ENCODE results near the gene PTPN6. TPM values are rescaled to one million over a fixed set of nuclear protein-coding genes. Genes with fewer than 3 reads are reported as not detected.

PTPN6 gene
- total RNA-seq, 4 donors from 2014 or later = 31.8 to 44.5 (median 34.4) TPM

- 76 to 83% methylated on average over 2 of the region's 2 CpGs for WGBS, 2 donors
- no peak for TF ChIP-seq POLR2A (IDR thresholded peaks at IDR 0.05)
- TF ChIP-seq CTCF (IDR thresholded peaks at IDR 0.05) = no peak
- DNase-seq (ENCODE audit: low spot score in 2 of 2) = no peak
- intact Hi-C loops (cut with DNase I; ENCODE audit: low total_unique reads) = no loop called here
- no peak overlapping the region for H3K4me3 ChIP-seq (ENCODE audit: low read depth, poor library complexity, severe bottlenecking)
These were observed 24.3 kb downstream of the PTPN6 start for GRCh38 chr12:6975297-6976032.

GRCh38 chr12:6977653-6978052 lies 26.5 kb downstream of the PTPN6 start:
- WGBS, 2 donors = 72 to 76% methylated on average over 10 of the region's 10 CpGs
- intact Hi-C loops (cut with DNase I; ENCODE audit: low total_unique reads) = no loop called here
- H3K4me3 ChIP-seq (ENCODE audit: low read depth, poor library complexity, severe bottlenecking) = no peak overlapping the region
- DNase-seq (ENCODE audit: low spot score in 2 of 2) = no peak
- TF ChIP-seq POLR2A (IDR thresholded peaks at IDR 0.05) (no peak), CTCF (IDR thresholded peaks at IDR 0.05) (no peak)

- TF ChIP-seq CTCF (IDR thresholded peaks at IDR 0.05) = no peak
- no peak for TF ChIP-seq POLR2A (IDR thresholded peaks at IDR 0.05)
- WGBS, 2 donors = 66 to 74% methylated on average over 6 of the region's 6 CpGs
- DNase-seq (ENCODE audit: low spot score in 2 of 2) = no peak
- intact Hi-C loops (cut with DNase I; ENCODE audit: low total_unique reads) = no loop called here
- no peak overlapping the region for H3K4me3 ChIP-seq (ENCODE audit: low read depth, poor library complexity, severe bottlenecking)
These were observed 27.0 kb downstream of the PTPN6 start for GRCh38 chr12:6978188-6978587.

- DNase-seq (ENCODE audit: low spot score in 2 of 2) = no peak
- no peak overlapping the region for H3K4me3 ChIP-seq (ENCODE audit: low read depth, poor library complexity, severe bottlenecking)
- TF ChIP-seq POLR2A (IDR thresholded peaks at IDR 0.05) (no peak), CTCF (IDR thresholded peaks at IDR 0.05) (no peak)
- intact Hi-C loops (cut with DNase I; ENCODE audit: low total_unique reads) = no loop called here
- WGBS, 2 donors = 62 to 70% methylated on average over 3 of the region's 3 CpGs
These were observed 27.5 kb downstream of the PTPN6 start for GRCh38 chr12:6978611-6979011.

- WGBS, 2 donors = 55% methylated on average over 6 of the region's 6 CpGs
- no peak for DNase-seq (ENCODE audit: low spot score in 2 of 2)
- no peak overlapping the region for H3K4me3 ChIP-seq (ENCODE audit: low read depth, poor library complexity, severe bottlenecking)
- intact Hi-C loops (cut with DNase I; ENCODE audit: low total_unique reads) = no loop called here
- TF ChIP-seq CTCF (IDR thresholded peaks at IDR 0.05) = no peak
- TF ChIP-seq POLR2A (IDR thresholded peaks at IDR 0.05) = no peak
These were observed 27.9 kb downstream of the PTPN6 start for GRCh38 chr12:6979021-6979420.

GRCh38 chr12:6979453-6979852 lies 28.3 kb downstream of the PTPN6 start:
- 59 to 69% methylated on average over 3 of the region's 3 CpGs for WGBS, 2 donors
- DNase-seq (ENCODE audit: low spot score in 2 of 2) = no peak
- TF ChIP-seq CTCF (IDR thresholded peaks at IDR 0.05) = no peak
- no peak for TF ChIP-seq POLR2A (IDR thresholded peaks at IDR 0.05)
- intact Hi-C loops (cut with DNase I; ENCODE audit: low total_unique reads) = no loop called here
- H3K4me3 ChIP-seq (ENCODE audit: low read depth, poor library complexity, severe bottlenecking) = no peak overlapping the region

All from lower leg skin (tissue), 4 donors.